Activated CD4-positive, alpha-beta T cell treated with anti-CD3 and anti-CD28 coated beads for 36 hours (primary cell): ENCODE data around the gene DSCAM. TPM values are rescaled to one million over a fixed set of nuclear protein-coding genes. Genes with fewer than 3 reads are reported as not detected.

Source experiments
- ATAC-seq: fragments of 200-7000 bp; cut with Tn5 transposase; one replicate; pipeline ENCODE4 v1.10.0; 2021; ENCODE audit warnings: mild to moderate bottlenecking, moderate library complexity
- CTCF ChIA-PET: fragments of 350-600 bp; sonication (Branson Sonifier 250); formaldehyde crosslinking; loops from one replicate; lab custom pipeline; 2021; ENCODE audit warnings: antibody characterized with exemption; lab: Charles Lee
- POLR2A ChIA-PET: fragments of 350-600 bp; sonication (Branson Sonifier 250); formaldehyde crosslinking; loops from one replicate; lab custom pipeline; 2021; ENCODE audit warnings: antibody characterized with exemption, inconsistent platforms; lab: Charles Lee
- DNase-seq: peaks from one replicate; pipeline ENCODE4 v3.0.0-alpha.2; 2020
- H3K27ac Mint-ChIP-seq: one replicate; pipeline ENCODE4 v1.8.0; 2021; ENCODE audit warnings: mixed read lengths
- H3K27me3 Mint-ChIP-seq: one replicate; pipeline ENCODE4 v1.8.0; 2021; ENCODE audit warnings: mixed read lengths
- H3K36me3 Mint-ChIP-seq: one replicate; pipeline ENCODE4 v1.8.0; 2021; ENCODE audit warnings: low read depth, mixed read lengths
- H3K4me1 Mint-ChIP-seq: one replicate; pipeline ENCODE4 v1.8.0; 2021; ENCODE audit warnings: mixed read lengths
- H3K4me3 Mint-ChIP-seq: one replicate; pipeline ENCODE4 v1.8.0; 2021; ENCODE audit warnings: mild to moderate bottlenecking, moderate library complexity, mixed read lengths
- H3K9me3 Mint-ChIP-seq: one replicate; pipeline ENCODE4 v1.8.0; 2021; ENCODE audit warnings: low read depth, mixed read lengths
- intact Hi-C, 2 experiments: fragments of 100-400 bp; cut with DNase I in 1 of 2; cut with micrococcal nuclease in 1 of 2; formaldehyde crosslinking; loops; one replicate each; pipeline versions ENCODE4 v1.14.2 to v1.15.1; 2022 to 2024; cut with DNase I, micrococcal nuclease
- total RNA-seq, 2 experiments: library from RNA; stranded (reverse); gene quantifications; one replicate each; pipeline ENCODE4 v1.2.3, GENCODE V29; 2021

Gene DSCAM
- total RNA-seq, 2 experiments from 2014 or later = not detected

- no peak for ATAC-seq
These were observed 833.8 kb downstream of the DSCAM start for GRCh38 chr21:40013001-40013735.

GRCh38 chr21:40011371-40011770 is 835.6 kb downstream of the DSCAM start:
- intact Hi-C loops = no loop called here
- no peaks in the 10 kb centered on the region for H3K27me3 Mint-ChIP-seq
- ChIA-PET POLR2A (no interaction called here), CTCF (no interaction called here)
- H3K27ac Mint-ChIP-seq = no peak overlapping the region
- no peak overlapping the region for H3K4me3 Mint-ChIP-seq
- H3K9me3 Mint-ChIP-seq = peaks cover 3% of the 10 kb centered on the region
- no peaks in the 10 kb centered on the region for H3K36me3 Mint-ChIP-seq
- H3K4me1 Mint-ChIP-seq = no peaks in the 10 kb centered on the region
- no peak for DNase-seq
- ATAC-seq = no peak

More at GRCh38 chr21:40013001-40013735, 833.8 kb downstream of the DSCAM start:
- Mint-ChIP-seq H3K27ac (no peak overlapping the region), H3K36me3 (no peaks in the 10 kb centered on the region), H3K27me3 (no peaks in the 10 kb centered on the region), H3K4me1 (no peaks in the 10 kb centered on the region), H3K9me3 (peaks cover 3% of the 10 kb centered on the region), H3K4me3 (no peak overlapping the region)
- POLR2A ChIA-PET = no interaction called here
- DNase-seq = no peak
- intact Hi-C loops = no loop called here
- CTCF ChIA-PET = no interaction called here

GRCh38 chr21:40002978-40003377 is 844.0 kb downstream of the DSCAM start:
- no peaks in the 10 kb centered on the region for H3K36me3 Mint-ChIP-seq
- H3K27me3 Mint-ChIP-seq = peaks cover 4% of the 10 kb centered on the region
- ATAC-seq (no peak), DNase-seq (no peak)
- H3K4me3 Mint-ChIP-seq = no peak overlapping the region
- H3K4me1 Mint-ChIP-seq = no peaks in the 10 kb centered on the region
- intact Hi-C loops = no loop called here
- POLR2A ChIA-PET = no interaction called here
- peaks cover 6% of the 10 kb centered on the region for H3K9me3 Mint-ChIP-seq
- CTCF ChIA-PET = no interaction called here
- H3K27ac Mint-ChIP-seq = no peak overlapping the region

GRCh38 chr21:39984286-39984991 is 862.5 kb downstream of the DSCAM start:
- ChIA-PET POLR2A (no interaction called here), CTCF (no interaction called here)
- no peak for ATAC-seq
- intact Hi-C loops = no loop called here
- no peaks in the 10 kb centered on the region for H3K36me3 Mint-ChIP-seq
- H3K9me3 Mint-ChIP-seq = no peaks in the 10 kb centered on the region
- no peaks in the 10 kb centered on the region for H3K27me3 Mint-ChIP-seq
- DNase-seq = no peak
- no peak overlapping the region for H3K4me3 Mint-ChIP-seq
- H3K4me1 Mint-ChIP-seq = no peaks in the 10 kb centered on the region
- no peak overlapping the region for H3K27ac Mint-ChIP-seq

GRCh38 chr21:39980241-39980820 is 866.6 kb downstream of the DSCAM start:
- ATAC-seq (no peak), DNase-seq (no peak)
- ChIA-PET CTCF (no interaction called here), POLR2A (no interaction called here)
- Mint-ChIP-seq H3K36me3 (no peaks in the 10 kb centered on the region), H3K4me3 (no peak overlapping the region), H3K4me1 (no peaks in the 10 kb centered on the region), H3K9me3 (no peaks in the 10 kb centered on the region), H3K27me3 (peaks cover 2% of the 10 kb centered on the region), H3K27ac (no peak overlapping the region)
- intact Hi-C loops = no loop called here

GRCh38 chr21:39979321-39979720 is 867.6 kb downstream of the DSCAM start:
- POLR2A ChIA-PET = no interaction called here
- ATAC-seq (no peak), DNase-seq (no peak)
- Mint-ChIP-seq H3K36me3 (no peaks in the 10 kb centered on the region), H3K4me3 (no peak overlapping the region), H3K27me3 (peaks cover 2% of the 10 kb centered on the region), H3K27ac (no peak overlapping the region), H3K9me3 (no peaks in the 10 kb centered on the region), H3K4me1 (no peaks in the 10 kb centered on the region)
- intact Hi-C loops = no loop called here
- CTCF ChIA-PET = no interaction called here

- Mint-ChIP-seq H3K4me3 (no peak overlapping the region), H3K27me3 (peaks cover 2% of the 10 kb centered on the region), H3K36me3 (no peaks in the 10 kb centered on the region), H3K4me1 (no peaks in the 10 kb centered on the region), H3K9me3 (no peaks in the 10 kb centered on the region), H3K27ac (no peak overlapping the region)
- ChIA-PET CTCF (interaction anchor here (0.7 kb wide), 2 partner anchors 11 to 1020 kb away, joined by 3 to 4 read pairs; no protein-coding TSS in a partner anchor), POLR2A (no interaction called here)
- intact Hi-C loops = no loop called here
- no peak for ATAC-seq
- DNase-seq = no peak
These were observed 870.2 kb downstream of the DSCAM start for GRCh38 chr21:39976800-39977199.

GRCh38 chr21:39972976-39973770 is 873.8 kb downstream of the DSCAM start:
- Mint-ChIP-seq H3K4me1 (no peaks in the 10 kb centered on the region), H3K27ac (no peak overlapping the region), H3K36me3 (no peaks in the 10 kb centered on the region), H3K4me3 (no peak overlapping the region), H3K9me3 (peaks cover 7% of the 10 kb centered on the region), H3K27me3 (peaks cover 2% of the 10 kb centered on the region)
- no peak for DNase-seq
- no peak for ATAC-seq
- CTCF ChIA-PET = no interaction called here
- POLR2A ChIA-PET = no interaction called here
- intact Hi-C loops = no loop called here

GRCh38 chr21:39972471-39972870 is 874.5 kb downstream of the DSCAM start:
- POLR2A ChIA-PET = no interaction called here
- Mint-ChIP-seq H3K4me3 (no peak overlapping the region), H3K27ac (no peak overlapping the region), H3K4me1 (no peaks in the 10 kb centered on the region), H3K27me3 (peaks cover 2% of the 10 kb centered on the region), H3K36me3 (no peaks in the 10 kb centered on the region), H3K9me3 (peaks cover 9% of the 10 kb centered on the region)
- intact Hi-C loops = no loop called here
- CTCF ChIA-PET = no interaction called here
- DNase-seq (no peak), ATAC-seq (no peak)

- Mint-ChIP-seq H3K27ac (no peak overlapping the region), H3K36me3 (no peaks in the 10 kb centered on the region), H3K27me3 (peaks cover 2% of the 10 kb centered on the region), H3K4me3 (no peak overlapping the region), H3K4me1 (no peaks in the 10 kb centered on the region), H3K9me3 (peaks cover 9% of the 10 kb centered on the region)
- ATAC-seq (no peak), DNase-seq (no peak)
- ChIA-PET CTCF (no interaction called here), POLR2A (no interaction called here)
- intact Hi-C loops = no loop called here
These were observed 875.0 kb downstream of the DSCAM start for GRCh38 chr21:39971956-39972355.

GRCh38 chr21:39969691-39970364 is 877.1 kb downstream of the DSCAM start:
- Mint-ChIP-seq H3K4me3 (no peak overlapping the region), H3K27me3 (no peaks in the 10 kb centered on the region), H3K36me3 (no peaks in the 10 kb centered on the region), H3K27ac (no peak overlapping the region), H3K4me1 (no peaks in the 10 kb centered on the region), H3K9me3 (peaks cover 9% of the 10 kb centered on the region)
- ChIA-PET CTCF (no interaction called here), POLR2A (no interaction called here)
- no peak for DNase-seq
- intact Hi-C loops = no loop called here
- no peak for ATAC-seq
